ENCODE results near the gene UBIAD1.
A peak's percentile ranks its signal among the peaks of the same experiment; 100 is the strongest.
"Not testable (repeated sequence)": the region's sequence is repeated elsewhere in the genome, so short reads cannot be mapped to it uniquely, and the experiment has no call there.

The UBIAD1 gene, protein sequence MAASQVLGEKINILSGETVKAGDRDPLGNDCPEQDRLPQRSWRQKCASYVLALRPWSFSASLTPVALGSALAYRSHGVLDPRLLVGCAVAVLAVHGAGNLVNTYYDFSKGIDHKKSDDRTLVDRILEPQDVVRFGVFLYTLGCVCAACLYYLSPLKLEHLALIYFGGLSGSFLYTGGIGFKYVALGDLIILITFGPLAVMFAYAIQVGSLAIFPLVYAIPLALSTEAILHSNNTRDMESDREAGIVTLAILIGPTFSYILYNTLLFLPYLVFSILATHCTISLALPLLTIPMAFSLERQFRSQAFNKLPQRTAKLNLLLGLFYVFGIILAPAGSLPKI

DNA sequence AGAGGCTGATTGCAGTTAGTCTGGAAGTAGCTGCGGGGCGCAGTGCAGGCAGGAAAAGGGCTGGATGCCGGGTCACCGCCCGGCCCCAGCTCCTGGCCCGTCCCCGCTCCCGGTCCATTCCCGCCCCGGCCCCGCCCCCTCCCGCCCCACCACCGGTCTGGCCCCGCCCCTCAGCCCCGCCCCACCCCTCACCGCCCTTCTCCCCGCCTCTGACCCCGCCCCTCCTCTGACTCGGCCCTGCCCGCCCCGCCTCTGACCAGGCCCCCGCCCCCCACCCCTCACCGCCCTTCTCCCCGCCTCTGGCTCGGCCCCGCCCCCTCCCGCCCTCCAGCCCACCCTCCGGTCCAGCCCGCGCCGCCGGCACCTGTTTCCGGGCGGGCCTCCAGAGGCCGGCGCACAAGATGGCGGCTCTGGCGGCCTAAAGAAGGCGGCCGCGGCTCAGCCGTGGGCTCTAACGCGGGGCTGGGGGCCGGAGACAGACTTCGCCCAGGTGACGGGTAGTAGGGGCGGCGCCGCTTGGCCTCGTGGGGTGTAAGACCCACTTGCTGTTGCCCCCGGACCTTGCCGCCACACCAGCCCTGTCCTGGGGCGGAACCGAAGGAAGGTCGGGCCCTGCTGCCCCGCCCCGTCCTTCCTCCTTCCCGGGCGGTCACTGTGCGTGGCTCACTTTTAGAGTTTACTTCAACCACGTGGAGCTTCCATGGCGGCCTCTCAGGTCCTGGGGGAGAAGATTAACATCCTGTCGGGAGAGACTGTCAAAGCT, at the start of gene UBIAD1:
UBIAD1 (plus strand) TSS at position 367 of the 763 bp plus-strand sequence; CDS start at position 701, 334 bp downstream.
- peak; percentile 13 for DNase-seq

- DNase-seq = no peak
Measured at GRCh38 chr1:11227106-11228077, 45.6 kb upstream of the UBIAD1 start.

GRCh38 chr1:11229203-11229602, 43.8 kb upstream of the UBIAD1 start:
- no peak for DNase-seq

- no peak for DNase-seq
Measured at GRCh38 chr1:11233208-11233607, 39.8 kb upstream of the UBIAD1 start.

- DNase-seq = no peak
Measured at GRCh38 chr1:11237356-11237755, 35.6 kb upstream of the UBIAD1 start.

DNA sequence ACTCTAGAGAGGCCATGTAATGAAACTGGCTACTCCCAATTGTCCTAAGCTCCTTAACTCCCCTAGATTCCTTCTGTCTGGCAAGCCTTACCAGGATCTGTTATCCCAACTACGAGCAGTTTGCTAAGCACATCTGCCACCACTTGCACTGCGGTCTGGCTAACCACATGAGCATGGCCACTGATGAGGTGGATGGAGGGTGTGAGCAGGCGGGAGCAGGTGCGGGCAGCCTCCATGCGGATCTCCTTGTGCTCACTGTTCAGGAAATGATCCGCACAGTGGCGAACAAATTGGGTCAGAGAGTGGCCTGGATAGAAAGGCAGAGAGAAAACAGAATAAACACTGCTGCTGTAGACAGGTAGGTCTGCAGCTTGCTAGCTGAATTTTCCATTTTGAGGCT, 34.7 kb upstream of the UBIAD1 start:
- DNase-seq = no peak

DNA sequence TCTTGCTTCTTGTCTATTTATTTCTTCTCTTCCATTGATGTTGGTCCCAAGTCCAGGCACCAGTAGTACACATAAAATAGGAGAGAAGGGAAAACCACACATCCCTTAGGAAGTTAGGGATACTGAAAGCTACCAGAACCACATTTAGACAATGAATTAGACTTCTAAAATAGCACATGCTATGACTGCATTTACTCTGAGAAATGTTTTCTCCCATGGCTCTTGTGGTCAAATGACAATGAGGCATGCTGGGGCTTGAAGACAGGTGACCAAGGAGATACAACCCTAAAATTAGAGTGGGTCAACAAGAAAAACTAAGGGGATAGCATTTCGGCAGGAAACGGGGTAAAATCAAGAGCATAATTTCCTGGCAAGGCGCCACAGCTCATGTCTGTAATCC, 27.8 kb upstream of the UBIAD1 start:
- DNase-seq = no peak

DNA sequence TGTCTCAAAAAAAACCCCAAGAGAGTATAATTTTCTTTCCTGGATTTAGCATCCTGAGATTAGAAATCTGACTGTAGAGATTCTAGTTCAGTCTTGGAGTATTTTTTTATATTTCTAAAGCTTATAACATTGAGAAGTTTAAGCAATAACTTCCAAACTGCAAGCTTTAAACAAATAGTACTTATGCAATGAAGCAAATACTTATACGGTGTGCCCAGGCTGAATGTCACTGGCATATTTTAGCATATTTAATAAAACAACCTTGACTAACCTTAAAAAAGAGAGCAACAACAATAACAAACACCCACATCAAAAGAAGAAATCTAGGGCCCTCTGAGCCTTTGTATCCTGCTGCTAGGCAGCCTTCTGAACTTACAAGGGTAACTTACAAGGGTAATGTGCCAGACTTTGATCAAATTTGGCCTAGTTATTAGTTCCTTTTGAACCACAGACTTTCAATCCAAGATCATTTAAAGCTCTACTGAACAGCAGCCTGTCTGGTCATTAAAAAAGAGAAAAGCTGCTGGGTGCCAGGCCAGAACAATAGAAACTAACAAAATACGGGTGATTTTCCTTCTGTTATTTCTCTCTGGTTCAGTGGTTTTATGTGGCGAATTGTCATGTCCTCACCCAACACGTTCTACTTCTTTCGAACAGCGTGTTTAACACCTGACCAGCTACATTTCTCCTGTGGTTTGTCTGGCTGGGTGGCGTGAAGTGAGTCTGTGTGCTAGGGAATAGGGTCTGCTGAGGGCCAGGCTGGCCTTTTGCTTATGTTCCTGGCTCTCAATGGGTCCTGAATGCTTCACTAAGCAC, 26.9 kb upstream of the UBIAD1 start:
- no peak for DNase-seq

- DNase-seq = no peak
Measured at GRCh38 chr1:11248169-11248568, 24.8 kb upstream of the UBIAD1 start.

GRCh38 chr1:11252538-11252937, 20.5 kb upstream of the UBIAD1 start:
- DNase-seq = no peak

DNA sequence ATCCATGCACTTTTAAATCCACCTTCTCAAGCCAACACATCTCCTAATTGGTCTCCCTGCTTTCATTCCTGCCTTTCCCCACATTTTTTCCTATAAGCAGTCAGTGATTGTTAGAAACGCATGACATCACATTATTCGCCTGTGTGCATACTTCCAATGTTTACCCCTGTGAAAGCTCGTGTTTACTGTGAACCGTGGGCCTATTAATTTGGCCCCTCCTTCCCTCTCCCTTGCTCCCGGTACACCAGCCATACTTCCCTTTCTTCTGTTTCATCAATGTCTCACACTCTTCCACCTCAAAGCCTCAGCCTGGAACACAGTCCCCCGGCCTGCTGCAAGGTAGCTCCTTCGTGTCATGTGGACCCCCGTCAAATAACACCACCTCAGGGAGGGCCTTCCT, 19.8 kb upstream of the UBIAD1 start:
- DNase-seq = no peak

GRCh38 chr1:11256299-11256698, 16.7 kb upstream of the UBIAD1 start:
- DNase-seq = no peak

DNA sequence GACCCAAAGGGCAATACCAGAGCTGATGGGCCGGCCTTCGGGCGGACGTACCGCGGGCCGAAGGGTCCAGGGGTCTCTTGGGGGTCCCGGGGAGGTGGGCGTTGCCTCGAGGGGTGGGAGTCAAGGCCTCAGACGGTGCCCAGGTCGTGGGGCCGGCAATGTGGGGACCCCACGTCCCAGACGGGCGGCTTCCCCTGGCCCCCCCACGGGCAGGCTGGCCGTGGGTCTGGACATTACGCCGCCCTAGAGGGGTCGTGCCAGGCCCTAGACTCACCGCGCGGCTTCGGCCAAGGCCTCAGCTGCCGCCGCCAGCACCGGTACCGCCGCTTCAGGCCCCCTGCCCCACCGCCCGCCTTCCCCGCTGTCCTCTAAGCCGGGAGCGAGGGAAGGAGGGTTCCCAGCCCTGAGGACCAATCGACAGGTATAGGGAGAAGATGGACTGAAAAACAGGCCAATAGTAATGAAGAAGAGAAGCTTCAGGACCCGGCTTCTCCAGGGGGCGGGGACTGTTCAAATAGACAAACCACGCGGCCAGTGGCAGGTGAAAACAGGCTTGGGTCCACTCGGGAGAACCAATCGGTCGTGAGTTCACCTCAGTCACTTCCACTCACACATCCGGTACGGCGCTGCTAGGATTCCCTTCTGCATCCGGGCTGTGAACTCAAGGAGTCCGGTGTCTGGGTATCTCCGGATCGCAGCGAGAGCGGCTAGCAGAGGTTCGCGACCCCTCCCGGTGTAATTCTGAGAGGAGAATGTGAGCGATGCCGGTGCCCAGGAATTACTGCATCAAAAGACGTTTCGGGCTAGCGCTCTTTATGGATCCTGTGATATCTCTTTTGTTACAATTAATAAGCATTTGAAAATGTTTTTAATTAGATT, 10.6 kb upstream of the UBIAD1 start, which contains the start of gene MTOR:
MTOR (minus strand) TSS at position 381 of the 879 bp plus-strand sequence. CDS start 3,142 bp downstream, outside the sequence.
- DNase-seq = peak; percentile 93

GRCh38 chr1:11266268-11267074, 6.5 kb upstream of the UBIAD1 start:
- DNase-seq = no peak

DNA sequence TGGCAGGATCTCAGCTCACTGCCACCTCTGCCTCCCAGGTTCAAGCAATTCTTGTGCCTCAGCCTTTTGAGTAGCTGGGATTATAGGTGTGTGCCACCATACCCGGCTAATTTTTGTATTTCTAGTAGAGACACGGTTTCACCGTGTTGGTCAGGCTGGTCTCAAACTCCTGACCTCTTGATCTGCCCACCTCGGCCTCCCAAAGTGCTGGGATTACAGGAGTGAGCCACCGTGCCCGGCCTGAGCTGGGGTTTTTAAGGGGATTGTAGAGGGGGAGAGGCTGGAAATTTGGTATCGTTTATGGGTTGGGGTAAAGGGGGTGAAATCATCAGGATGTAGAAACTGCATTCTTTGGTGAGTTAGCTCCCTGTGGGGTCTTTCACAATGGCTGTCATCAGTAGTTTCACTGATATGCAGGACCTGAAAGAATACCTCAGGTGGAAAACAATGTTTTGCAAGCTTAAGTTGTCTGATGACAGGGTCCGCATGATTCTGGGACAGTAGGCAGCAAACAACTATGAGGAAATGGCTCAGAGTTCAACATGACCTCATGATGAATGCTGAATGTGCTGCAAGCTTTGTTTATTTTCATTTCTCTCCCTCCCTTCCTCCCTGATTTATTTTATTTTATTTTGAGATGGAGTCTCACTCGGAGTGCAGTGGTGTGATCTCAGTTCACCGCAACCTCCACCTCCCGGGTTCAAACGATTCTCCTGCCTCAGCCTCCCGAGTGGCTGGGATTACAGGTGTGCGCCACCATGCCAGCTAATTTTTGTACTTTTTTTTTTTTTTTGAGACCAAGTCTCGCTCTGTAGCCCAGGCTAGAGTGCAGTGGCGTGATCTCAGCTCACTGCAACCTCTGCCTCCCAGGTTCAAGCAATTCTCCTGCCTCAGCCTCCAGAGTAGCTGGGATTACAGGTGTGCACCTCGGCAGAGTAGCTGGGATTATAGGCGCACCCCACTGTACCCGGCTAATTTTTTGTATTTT, 5.4 kb upstream of the UBIAD1 start:
- not testable (repeated sequence) for DNase-seq

DNA sequence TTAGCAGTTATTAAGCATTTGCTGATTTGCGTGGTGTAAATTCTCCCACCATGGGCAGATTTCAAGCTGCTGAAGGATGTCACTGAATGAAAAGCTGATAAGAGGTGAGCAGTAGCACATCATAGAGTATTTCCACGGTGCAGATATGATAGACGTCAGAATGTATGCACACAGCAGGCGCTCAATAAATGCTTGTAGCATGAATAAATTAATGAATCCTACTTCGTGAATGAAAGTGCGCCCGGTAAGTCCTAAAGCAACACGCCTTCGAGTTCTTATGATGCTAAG, 510 bp upstream of the UBIAD1 start:
- no peak for DNase-seq

GRCh38 chr1:11273595-11274234, 717 bp downstream of the UBIAD1 start:
- DNase-seq = no peak

DNA sequence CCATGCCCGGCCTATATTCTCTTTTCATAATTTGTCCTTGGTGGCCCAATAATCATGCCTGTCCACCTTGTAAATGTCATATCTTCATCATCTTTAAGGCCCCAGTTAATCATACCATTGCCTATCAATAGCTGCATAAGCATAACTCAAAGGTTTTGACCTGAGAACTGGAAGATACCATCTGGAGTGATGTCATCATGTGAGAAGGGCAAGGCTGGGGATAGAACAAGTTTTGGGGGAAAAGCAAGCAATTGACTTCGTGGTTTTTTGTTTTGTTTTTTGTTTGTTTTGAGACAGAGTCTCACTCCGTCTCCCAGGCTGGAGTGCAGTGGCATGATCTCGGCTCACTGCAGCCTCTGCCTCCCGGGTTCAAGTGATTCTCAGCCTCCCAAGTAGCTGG, 6.2 kb downstream of the UBIAD1 start:
- no peak for DNase-seq

GRCh38 chr1:11279630-11280029, 6.6 kb downstream of the UBIAD1 start:
- DNase-seq = no peak

All from SIG-M5 (cell line).